Measurements from ENCODE around the gene UAP1.

GRCh38 chr1:162596514-162597170, 35.1 kb downstream of the UAP1 start:
- TF ChIP-seq CTCF (IDR thresholded peaks at IDR 0.05) = no peak
- TF ChIP-seq POLR2A (IDR thresholded peaks at IDR 0.05) = no peak

Data from thyroid gland (tissue), 4 donors.